Parathyroid adenoma (tissue), 2 donors: Measurements from ENCODE around the gene GRIN2A.

ENCODE experiments used
- H2AFZ ChIP-seq: fragments of 300-600 bp; sonication (generic); one replicate; pipeline ENCODE4 v1.7.0; 2017; ENCODE audit warnings: antibody characterized with exemption, mild to moderate bottlenecking
- H3K27ac ChIP-seq: fragments of 300-600 bp; sonication (generic); one replicate; pipeline ENCODE4 v1.7.0; 2017
- H3K27me3 ChIP-seq: fragments of 300-600 bp; sonication (generic); one replicate; pipeline ENCODE4 v1.7.0; 2017; ENCODE audit warnings: low read length; ENCODE audit not compliant: control insufficient read depth, insufficient read depth
- H3K36me3 ChIP-seq: fragments of 300-600 bp; sonication (generic); one replicate; pipeline ENCODE4 v1.7.0; 2017; ENCODE audit warnings: low read length; ENCODE audit not compliant: control insufficient read depth, insufficient read depth
- H3K4me1 ChIP-seq: fragments of 300-600 bp; sonication (generic); one replicate; pipeline ENCODE4 v1.7.0; 2017; ENCODE audit warnings: control low read depth
- H3K4me2 ChIP-seq: fragments of 300-600 bp; sonication (generic); one replicate; pipeline ENCODE4 v1.7.0; 2017; ENCODE audit warnings: low read length
- H3K4me3 ChIP-seq: fragments of 300-600 bp; sonication (generic); one replicate; pipeline ENCODE4 v1.7.0; 2017; ENCODE audit warnings: low read depth, low read length
- H3K79me2 ChIP-seq: fragments of 300-600 bp; sonication (generic); one replicate; pipeline ENCODE4 v1.7.0; 2017; ENCODE audit warnings: control low read depth
- H3K9ac ChIP-seq: fragments of 300-600 bp; sonication (generic); one replicate; pipeline ENCODE4 v1.7.0; 2017; ENCODE audit warnings: mild to moderate bottlenecking
- H3K9me3 ChIP-seq: fragments of 300-600 bp; sonication (generic); one replicate; pipeline ENCODE4 v1.7.0; 2017; ENCODE audit warnings: low read length; ENCODE audit not compliant: control insufficient read depth
- CTCF ChIP-seq: fragments of 300-600 bp; sonication (generic); IDR thresholded peaks from one replicate; pipeline ENCODE4 v1.7.0; 2017; ENCODE audit warnings: antibody characterized with exemption, mild to moderate bottlenecking
- donor health status: primary hyperparathyroidism.

GRIN2A gene

GRCh38 chr16:10136916-10137315 is 45.3 kb downstream of the GRIN2A start:
- H3K36me3 ChIP-seq, result no peaks in the 10 kb centered on the region
- no peaks in the 10 kb centered on the region for H3K4me1 ChIP-seq
- no peaks in the 10 kb centered on the region for H3K27me3 ChIP-seq
- H3K79me2 ChIP-seq, result no peaks in the 10 kb centered on the region
- H3K4me3 ChIP-seq, result no peak overlapping the region
- H3K9ac ChIP-seq, result no peak overlapping the region
- H3K4me2 ChIP-seq, result no peak overlapping the region
- no peaks in the 10 kb centered on the region for H3K9me3 ChIP-seq
- TF ChIP-seq CTCF, result no peak
- H3K27ac ChIP-seq, result no peak overlapping the region
- H2AFZ ChIP-seq, result no peak overlapping the region

DNA sequence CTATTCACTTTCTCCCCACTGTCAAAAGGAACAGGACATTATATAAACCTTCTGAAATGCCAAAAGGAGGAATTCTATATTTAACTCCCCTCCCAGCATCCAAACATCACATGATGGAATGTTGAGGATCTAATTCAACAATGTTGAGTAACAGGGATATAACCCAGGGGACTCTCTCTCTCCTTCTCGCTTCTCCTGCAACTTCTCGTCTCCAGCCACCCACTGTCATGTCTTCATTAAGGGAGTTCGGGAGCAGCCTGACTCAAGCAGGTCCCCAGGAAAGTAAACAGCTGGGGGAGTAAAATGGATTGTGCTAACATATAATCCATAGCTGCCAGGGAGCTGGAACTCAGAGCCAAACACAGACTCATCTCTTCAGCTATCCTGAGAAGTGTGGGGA is 51.7 kb downstream of the GRIN2A start:
- Histone ChIP-seq H2AFZ (no peak overlapping the region), H3K4me3 (no peak overlapping the region), H3K79me2 (no peaks in the 10 kb centered on the region), H3K4me1 (no peaks in the 10 kb centered on the region), H3K4me2 (no peak overlapping the region), H3K27ac (no peak overlapping the region), H3K36me3 (no peaks in the 10 kb centered on the region), H3K27me3 (no peaks in the 10 kb centered on the region), H3K9ac (no peak overlapping the region), H3K9me3 (no peaks in the 10 kb centered on the region)
- TF ChIP-seq CTCF, result no peak

DNA sequence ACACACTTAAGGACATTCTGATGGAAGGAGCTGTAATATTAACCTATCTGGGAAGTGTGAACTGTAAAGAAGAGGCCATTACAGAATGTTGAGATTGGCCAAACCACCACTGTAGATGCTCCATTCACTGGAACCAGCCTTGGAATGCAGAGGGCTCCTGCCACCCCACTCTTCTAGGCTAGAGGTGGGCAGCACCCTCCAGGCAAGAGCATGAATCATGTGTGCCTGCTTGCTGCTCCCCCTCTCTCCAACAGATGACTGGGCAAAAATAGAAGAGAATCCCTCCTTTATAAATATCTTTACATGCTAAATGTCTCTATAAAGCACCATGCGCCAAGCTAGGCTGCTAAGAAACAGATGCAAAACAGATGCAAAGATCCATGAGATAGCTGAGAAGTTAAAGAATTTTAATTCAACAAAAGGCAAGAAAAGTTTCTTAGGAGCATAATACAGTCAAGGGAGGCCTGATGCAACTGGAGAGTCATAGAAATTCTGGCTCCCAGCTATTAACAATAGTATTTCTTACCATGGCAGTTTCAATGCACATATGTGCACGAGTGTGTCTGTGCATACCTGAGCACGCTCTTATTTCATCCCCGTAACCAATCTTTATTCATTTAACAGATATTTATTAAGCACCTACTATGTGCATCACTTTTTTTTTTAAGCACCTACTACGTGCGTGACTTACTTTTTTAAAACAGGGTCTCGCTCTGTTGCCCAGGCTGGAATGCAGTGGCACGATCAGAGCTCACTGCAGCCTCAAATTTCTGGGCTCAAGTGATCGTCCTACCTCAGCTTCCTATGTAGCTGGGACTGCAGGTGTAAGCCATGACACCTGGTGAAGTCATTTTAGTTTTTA is 53.6 kb downstream of the GRIN2A start:
- H3K4me3 ChIP-seq, result no peak overlapping the region
- H3K4me2 ChIP-seq, result no peak overlapping the region
- H3K27ac ChIP-seq, result no peak overlapping the region
- H3K4me1 ChIP-seq, result no peaks in the 10 kb centered on the region
- H3K79me2 ChIP-seq, result no peaks in the 10 kb centered on the region
- TF ChIP-seq CTCF, result no peak
- no peaks in the 10 kb centered on the region for H3K36me3 ChIP-seq
- no peak overlapping the region for H3K9ac ChIP-seq
- H3K9me3 ChIP-seq, result no peaks in the 10 kb centered on the region
- no peak overlapping the region for H2AFZ ChIP-seq
- H3K27me3 ChIP-seq, result no peaks in the 10 kb centered on the region

GRCh38 chr16:10126686-10127085 is 55.5 kb downstream of the GRIN2A start:
- no peak overlapping the region for H3K4me3 ChIP-seq
- no peaks in the 10 kb centered on the region for H3K4me1 ChIP-seq
- no peak overlapping the region for H3K27ac ChIP-seq
- H3K9ac ChIP-seq, result no peak overlapping the region
- no peak for TF ChIP-seq CTCF
- no peak overlapping the region for H2AFZ ChIP-seq
- no peaks in the 10 kb centered on the region for H3K9me3 ChIP-seq
- no peak overlapping the region for H3K4me2 ChIP-seq
- H3K36me3 ChIP-seq, result no peaks in the 10 kb centered on the region
- H3K79me2 ChIP-seq, result no peaks in the 10 kb centered on the region
- no peaks in the 10 kb centered on the region for H3K27me3 ChIP-seq

- Histone ChIP-seq H3K27ac (no peak overlapping the region), H3K9me3 (no peaks in the 10 kb centered on the region), H3K4me3 (no peak overlapping the region)
Observed at GRCh38 chr16:10123141-10123540, 59.1 kb downstream of the GRIN2A start.

More at GRCh38 chr16:10123141-10123540, 59.1 kb downstream of the GRIN2A start:
- no peak overlapping the region for H3K4me2 ChIP-seq
- H3K27me3 ChIP-seq, result no peaks in the 10 kb centered on the region
- TF ChIP-seq CTCF, result no peak
- H3K79me2 ChIP-seq, result no peaks in the 10 kb centered on the region
- no peak overlapping the region for H2AFZ ChIP-seq
- no peaks in the 10 kb centered on the region for H3K4me1 ChIP-seq
- no peak overlapping the region for H3K9ac ChIP-seq
- no peaks in the 10 kb centered on the region for H3K36me3 ChIP-seq
